Glutamatergic neuron (in vitro differentiated cells): ENCODE measurements around the gene SYT13. TPM values are rescaled to one million over a fixed set of nuclear protein-coding genes. Genes with fewer than 3 reads are reported as not detected.

Experiments
- DNase-seq: peaks from one replicate; pipeline ENCODE4 v3.0.0; 2022
- H3K27ac Mint-ChIP-seq: one replicate; pipeline ENCODE4 v1.8.0; 2020; ENCODE audit warnings: mild to moderate bottlenecking, mixed read lengths, inconsistent platforms; ENCODE audit not compliant: unreplicated experiment
- H3K27me3 Mint-ChIP-seq: one replicate; pipeline ENCODE4 v1.8.0; 2020; ENCODE audit warnings: mild to moderate bottlenecking, moderate library complexity, mixed read lengths, inconsistent platforms; ENCODE audit not compliant: unreplicated experiment
- H3K36me3 Mint-ChIP-seq: one replicate; pipeline ENCODE4 v1.8.0; 2020; ENCODE audit warnings: mild to moderate bottlenecking, mixed read lengths, inconsistent platforms; ENCODE audit not compliant: unreplicated experiment
- H3K4me1 Mint-ChIP-seq: one replicate; pipeline ENCODE4 v1.8.0; 2020; ENCODE audit warnings: mild to moderate bottlenecking, low read depth, mixed read lengths, inconsistent platforms; ENCODE audit not compliant: unreplicated experiment
- H3K4me3 Mint-ChIP-seq: one replicate; pipeline ENCODE4 v1.8.0; 2020; ENCODE audit warnings: mild to moderate bottlenecking, mixed read lengths, inconsistent platforms; ENCODE audit not compliant: unreplicated experiment
- H3K9me3 Mint-ChIP-seq: one replicate; pipeline ENCODE4 v1.8.0; 2020; ENCODE audit warnings: mild to moderate bottlenecking, moderate library complexity, mixed read lengths, inconsistent platforms; ENCODE audit not compliant: unreplicated experiment
- total RNA-seq: library from RNA; stranded (reverse); fragmentation: NEBNext Ultra II Directional; extraction: Animal tissue kit (Norgen Biotek cat#: 25700); gene quantifications from one replicate; pipeline ENCODE4 v1.2.1, GENCODE V29; 2021; ENCODE audit not compliant: unreplicated experiment
- TF ChIP-seq, protein P1 (sequence below): fragments of 200-600 bp; sonication (generic); IDR thresholded peaks from one replicate; pipeline ENCODE4 v1.5.0; 2021; ENCODE audit not compliant: partially characterized antibody, unreplicated experiment

The SYT13 gene
- total RNA-seq, 1 donor from 2014 or later, result 7.5 TPM

DNA sequence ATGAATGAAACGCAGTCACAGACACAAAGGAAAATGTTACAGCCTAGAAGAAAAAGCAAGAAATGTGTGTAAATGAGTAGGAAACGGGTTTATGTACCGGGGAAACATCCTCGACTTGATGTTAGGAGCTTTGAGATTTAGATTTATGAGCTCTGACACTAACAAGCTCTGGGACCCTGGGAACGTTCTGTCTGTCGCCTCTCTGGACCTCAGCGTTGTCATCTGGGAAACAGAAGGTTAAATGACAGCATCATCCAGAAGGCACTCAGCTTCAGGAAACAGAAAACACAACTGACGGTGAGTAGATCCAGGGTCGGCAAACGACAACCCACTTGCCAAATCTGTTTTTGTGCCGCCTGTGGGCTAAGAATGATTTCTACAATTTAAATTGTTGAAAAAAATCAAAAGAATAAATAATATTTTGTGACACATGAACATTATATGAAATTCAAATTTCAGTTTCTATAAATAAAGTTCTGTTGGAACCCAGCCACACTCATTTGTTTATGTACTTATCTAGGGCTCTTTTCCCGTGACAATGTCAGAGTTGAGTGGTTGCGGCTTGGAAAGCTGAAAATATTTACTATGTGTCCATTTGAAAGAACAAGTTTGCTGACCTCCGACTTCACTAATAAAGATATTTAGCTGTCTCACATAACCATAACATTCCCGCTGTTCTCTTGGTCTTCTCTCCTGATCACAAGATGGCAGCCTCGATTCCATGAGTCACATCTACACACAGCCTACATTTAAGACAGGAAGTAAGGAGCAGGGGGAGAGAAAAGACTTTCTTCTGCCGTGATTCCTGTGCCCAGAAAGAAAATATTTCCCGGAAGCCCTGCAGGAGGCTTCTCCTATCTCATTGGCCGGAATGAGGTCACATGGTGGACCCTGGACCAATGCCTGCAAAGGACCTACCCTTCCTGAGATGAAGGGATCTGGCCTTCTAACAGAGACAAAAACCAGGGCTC lies 47.1 kb upstream of the SYT13 start:
- DNase-seq, result peak; percentile 40
- Mint-ChIP-seq H3K27ac (peak overlapping the region; percentile 95), H3K9me3 (peaks cover 10% of the 10 kb centered on the region)

DNA sequence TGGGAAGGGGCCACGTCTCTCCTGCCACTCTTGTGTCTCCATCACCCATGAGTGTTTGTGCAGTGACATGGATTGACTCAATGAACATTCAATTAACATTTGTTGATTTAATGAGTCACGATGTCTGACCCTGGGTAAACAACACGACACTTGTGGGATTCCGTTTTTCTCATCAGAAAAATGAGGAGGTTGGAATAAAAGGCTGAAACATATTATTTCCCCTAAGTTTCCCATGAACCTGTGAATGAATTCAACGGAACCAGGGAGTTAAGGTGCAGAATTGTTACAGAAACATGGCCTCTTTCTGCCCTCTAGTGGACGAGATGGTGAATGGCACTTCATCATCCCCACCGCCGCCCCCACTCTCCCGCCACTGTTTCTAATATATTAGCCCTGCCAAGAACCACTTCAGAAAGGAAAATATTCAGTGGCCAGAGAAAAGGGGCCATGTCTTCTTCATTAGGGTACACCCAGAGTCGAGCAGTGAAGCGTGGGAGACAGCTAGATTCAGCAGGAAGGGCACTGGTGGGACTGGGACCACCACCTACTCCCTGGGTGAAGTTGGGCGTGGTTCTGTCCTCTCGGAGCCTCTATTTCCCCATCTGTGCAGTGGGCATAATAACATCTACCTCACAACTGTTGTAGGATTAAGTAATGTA lies 46.3 kb upstream of the SYT13 start:
- Mint-ChIP-seq H3K9me3 (peaks cover 10% of the 10 kb centered on the region), H3K27ac (peak overlapping the region; percentile 90), H3K36me3 (peaks cover 6% of the 10 kb centered on the region)

More for the DNA sequence above, 47.1 kb upstream of the SYT13 start:
- H3K36me3 Mint-ChIP-seq, result no peaks in the 10 kb centered on the region
- H3K27me3 Mint-ChIP-seq, result peaks cover 7% of the 10 kb centered on the region
- TF ChIP-seq, protein P1, sequence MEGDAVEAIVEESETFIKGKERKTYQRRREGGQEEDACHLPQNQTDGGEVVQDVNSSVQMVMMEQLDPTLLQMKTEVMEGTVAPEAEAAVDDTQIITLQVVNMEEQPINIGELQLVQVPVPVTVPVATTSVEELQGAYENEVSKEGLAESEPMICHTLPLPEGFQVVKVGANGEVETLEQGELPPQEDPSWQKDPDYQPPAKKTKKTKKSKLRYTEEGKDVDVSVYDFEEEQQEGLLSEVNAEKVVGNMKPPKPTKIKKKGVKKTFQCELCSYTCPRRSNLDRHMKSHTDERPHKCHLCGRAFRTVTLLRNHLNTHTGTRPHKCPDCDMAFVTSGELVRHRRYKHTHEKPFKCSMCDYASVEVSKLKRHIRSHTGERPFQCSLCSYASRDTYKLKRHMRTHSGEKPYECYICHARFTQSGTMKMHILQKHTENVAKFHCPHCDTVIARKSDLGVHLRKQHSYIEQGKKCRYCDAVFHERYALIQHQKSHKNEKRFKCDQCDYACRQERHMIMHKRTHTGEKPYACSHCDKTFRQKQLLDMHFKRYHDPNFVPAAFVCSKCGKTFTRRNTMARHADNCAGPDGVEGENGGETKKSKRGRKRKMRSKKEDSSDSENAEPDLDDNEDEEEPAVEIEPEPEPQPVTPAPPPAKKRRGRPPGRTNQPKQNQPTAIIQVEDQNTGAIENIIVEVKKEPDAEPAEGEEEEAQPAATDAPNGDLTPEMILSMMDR, result no peak
- H3K4me3 Mint-ChIP-seq, result peak overlapping the region; percentile 22
- peaks cover 23% of the 10 kb centered on the region for H3K4me1 Mint-ChIP-seq

DNA sequence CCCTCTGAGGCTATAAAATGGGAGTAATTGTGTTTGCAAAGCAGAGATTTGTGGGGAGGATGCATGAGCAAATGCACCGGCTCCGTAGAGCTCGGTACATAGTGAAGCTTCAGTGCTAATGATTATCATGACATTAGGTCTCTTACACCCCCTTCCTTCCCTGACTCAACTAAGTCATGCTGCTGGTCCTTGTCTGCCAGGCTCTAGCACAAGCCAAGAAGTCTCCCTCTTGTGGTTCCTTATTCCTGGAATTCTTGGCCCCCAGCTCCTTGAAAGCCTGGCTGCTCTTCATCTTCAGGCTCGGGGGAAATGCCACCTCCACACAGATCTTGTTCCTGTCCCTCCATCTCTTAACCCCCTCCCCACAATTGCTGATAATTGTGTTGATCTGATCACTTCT lies 45.7 kb upstream of the SYT13 start:
- no peak overlapping the region for H3K4me3 Mint-ChIP-seq
- H3K27me3 Mint-ChIP-seq, result peaks cover 7% of the 10 kb centered on the region
- DNase-seq, result no peak
- H3K27ac Mint-ChIP-seq, result no peak overlapping the region
- TF ChIP-seq, protein P1, result no peak
- peaks cover 6% of the 10 kb centered on the region for H3K36me3 Mint-ChIP-seq
- peaks cover 10% of the 10 kb centered on the region for H3K9me3 Mint-ChIP-seq
- H3K4me1 Mint-ChIP-seq, result peaks cover 21% of the 10 kb centered on the region

More for the DNA sequence above, 46.3 kb upstream of the SYT13 start:
- Mint-ChIP-seq H3K4me3 (peak overlapping the region; percentile 22), H3K4me1 (peaks cover 21% of the 10 kb centered on the region), H3K27me3 (peaks cover 7% of the 10 kb centered on the region)
- TF ChIP-seq, protein P1, result peak; percentile 92
- peak; percentile 58 for DNase-seq

DNA sequence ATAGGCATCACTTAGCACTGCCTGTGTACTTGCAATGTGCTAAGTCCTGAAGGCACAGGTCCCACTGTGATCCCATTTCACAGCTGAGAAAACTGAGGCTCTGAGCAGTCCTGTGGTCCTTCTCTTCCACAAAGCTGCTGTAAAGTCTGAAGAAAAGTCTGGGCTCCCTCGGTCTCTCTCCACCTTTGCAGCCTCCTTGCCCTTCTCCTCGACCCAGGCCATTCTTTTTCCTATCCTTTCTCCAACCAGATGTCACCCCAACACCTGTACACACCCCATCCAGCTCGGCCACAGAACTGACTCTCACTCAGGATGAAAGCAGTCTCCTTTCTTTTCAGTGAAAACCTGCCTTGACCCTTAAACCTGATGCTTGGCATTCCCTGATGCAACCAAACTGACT lies 42.6 kb upstream of the SYT13 start:
- no peak for DNase-seq
- TF ChIP-seq, protein P1, result no peak
- H3K4me3 Mint-ChIP-seq, result no peak overlapping the region
- H3K9me3 Mint-ChIP-seq, result peaks cover 11% of the 10 kb centered on the region
- peaks cover 13% of the 10 kb centered on the region for H3K4me1 Mint-ChIP-seq
- peaks cover 6% of the 10 kb centered on the region for H3K36me3 Mint-ChIP-seq
- H3K27ac Mint-ChIP-seq, result no peak overlapping the region
- peaks cover 6% of the 10 kb centered on the region for H3K27me3 Mint-ChIP-seq
